ENCODE measurements around the gene MYCL. TPM values are rescaled to one million over a fixed set of nuclear protein-coding genes. Genes with fewer than 3 reads are reported as not detected.

Gene MYCL
- total RNA-seq, 1 donor from 2014 or later: 0.44 TPM

GRCh38 chr1:39910263-39910662, 8.5 kb upstream of the MYCL start:
- H3K27me3 ChIP-seq (ENCODE audit: low read depth): peaks cover 41% of the 10 kb centered on the region
- no peaks in the 10 kb centered on the region for H3K36me3 ChIP-seq
- no peak overlapping the region for H3K27ac ChIP-seq (replicated peaks)
- H3K4me1 ChIP-seq: no peaks in the 10 kb centered on the region
- TF ChIP-seq, protein P1, sequence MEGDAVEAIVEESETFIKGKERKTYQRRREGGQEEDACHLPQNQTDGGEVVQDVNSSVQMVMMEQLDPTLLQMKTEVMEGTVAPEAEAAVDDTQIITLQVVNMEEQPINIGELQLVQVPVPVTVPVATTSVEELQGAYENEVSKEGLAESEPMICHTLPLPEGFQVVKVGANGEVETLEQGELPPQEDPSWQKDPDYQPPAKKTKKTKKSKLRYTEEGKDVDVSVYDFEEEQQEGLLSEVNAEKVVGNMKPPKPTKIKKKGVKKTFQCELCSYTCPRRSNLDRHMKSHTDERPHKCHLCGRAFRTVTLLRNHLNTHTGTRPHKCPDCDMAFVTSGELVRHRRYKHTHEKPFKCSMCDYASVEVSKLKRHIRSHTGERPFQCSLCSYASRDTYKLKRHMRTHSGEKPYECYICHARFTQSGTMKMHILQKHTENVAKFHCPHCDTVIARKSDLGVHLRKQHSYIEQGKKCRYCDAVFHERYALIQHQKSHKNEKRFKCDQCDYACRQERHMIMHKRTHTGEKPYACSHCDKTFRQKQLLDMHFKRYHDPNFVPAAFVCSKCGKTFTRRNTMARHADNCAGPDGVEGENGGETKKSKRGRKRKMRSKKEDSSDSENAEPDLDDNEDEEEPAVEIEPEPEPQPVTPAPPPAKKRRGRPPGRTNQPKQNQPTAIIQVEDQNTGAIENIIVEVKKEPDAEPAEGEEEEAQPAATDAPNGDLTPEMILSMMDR (IDR thresholded peaks at IDR 0.05; ENCODE audit: borderline replicate concordance): no peak
- H3K4me3 ChIP-seq: no peak overlapping the region
- no peak for DNase-seq
- peaks cover 13% of the 10 kb centered on the region for H3K9me3 ChIP-seq (replicated peaks)
- intact Hi-C loops (cut with micrococcal nuclease): no loop called here

DNA sequence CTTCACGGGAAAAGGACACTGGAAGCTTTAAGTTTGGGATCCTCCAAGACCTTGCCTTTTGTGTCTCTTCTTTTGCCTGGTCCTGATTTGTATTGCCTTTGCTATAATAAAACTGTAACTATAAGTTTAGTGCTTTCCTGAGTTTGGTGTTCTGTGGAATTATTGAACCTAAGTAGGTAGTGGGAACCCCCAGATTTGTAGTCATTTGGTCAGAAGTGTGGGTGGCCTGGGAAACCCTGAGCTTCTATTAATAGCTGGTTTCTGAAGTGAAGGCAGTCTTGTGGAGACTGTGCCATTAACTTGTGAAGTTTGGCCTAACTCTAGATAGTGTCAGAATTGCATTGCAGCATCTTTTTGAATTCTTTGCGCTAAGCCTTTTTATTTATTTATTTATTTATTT, 6.8 kb upstream of the MYCL start:
- intact Hi-C loops (cut with micrococcal nuclease): no loop called here
- Histone ChIP-seq H3K4me1 (no peaks in the 10 kb centered on the region), H3K9me3 (replicated peaks) (peaks cover 13% of the 10 kb centered on the region), H3K27me3 (ENCODE audit: low read depth) (peaks cover 57% of the 10 kb centered on the region), H3K27ac (replicated peaks) (no peak overlapping the region), H3K36me3 (no peaks in the 10 kb centered on the region), H3K4me3 (no peak overlapping the region)
- DNase-seq: no peak
- TF ChIP-seq, protein P1 (IDR thresholded peaks at IDR 0.05; ENCODE audit: borderline replicate concordance): no peak

GRCh38 chr1:39907528-39908453, 6.1 kb upstream of the MYCL start:
- H3K4me3 ChIP-seq: no peak overlapping the region
- peaks cover 13% of the 10 kb centered on the region for H3K9me3 ChIP-seq (replicated peaks)
- no peak overlapping the region for H3K27ac ChIP-seq (replicated peaks)
- intact Hi-C loops (cut with micrococcal nuclease): no loop called here
- H3K27me3 ChIP-seq (ENCODE audit: low read depth): peaks cover 65% of the 10 kb centered on the region
- H3K36me3 ChIP-seq: no peaks in the 10 kb centered on the region
- no peak for DNase-seq
- H3K4me1 ChIP-seq: no peaks in the 10 kb centered on the region
- TF ChIP-seq, protein P1 (IDR thresholded peaks at IDR 0.05; ENCODE audit: borderline replicate concordance): no peak

- intact Hi-C loops (cut with micrococcal nuclease): no loop called here
- H3K4me3 ChIP-seq: no peak overlapping the region
- H3K4me1 ChIP-seq: peaks cover 20% of the 10 kb centered on the region
- H3K36me3 ChIP-seq: no peaks in the 10 kb centered on the region
- peaks cover 72% of the 10 kb centered on the region for H3K27me3 ChIP-seq (ENCODE audit: low read depth)
- TF ChIP-seq, protein P1 (IDR thresholded peaks at IDR 0.05; ENCODE audit: borderline replicate concordance): no peak
- DNase-seq: no peak
- H3K27ac ChIP-seq (replicated peaks): no peak overlapping the region
- peaks cover 13% of the 10 kb centered on the region for H3K9me3 ChIP-seq (replicated peaks)
Observed at GRCh38 chr1:39905172-39905571, 3.5 kb upstream of the MYCL start.

DNA sequence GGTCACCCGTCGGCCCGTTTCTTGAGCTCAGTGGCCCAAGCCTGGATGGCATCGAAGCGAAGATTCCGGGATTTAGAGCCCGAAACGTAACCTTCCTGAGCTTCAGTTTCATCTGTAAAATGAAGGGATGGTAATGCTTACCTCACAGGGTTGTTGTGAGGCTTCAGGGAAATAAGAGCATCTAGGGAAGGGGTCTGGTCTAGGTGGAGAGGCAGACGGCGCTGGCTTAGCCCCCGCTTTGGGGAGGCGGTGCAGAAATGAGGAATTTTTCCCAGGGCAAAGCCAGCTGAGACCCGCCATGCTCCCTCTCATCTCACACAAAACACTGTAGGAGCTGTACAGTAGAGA, 717 bp upstream of the MYCL start:
- Histone ChIP-seq H3K9me3 (replicated peaks) (no peaks in the 10 kb centered on the region), H3K36me3 (no peaks in the 10 kb centered on the region), H3K4me3 (peak overlapping the region; percentile 76), H3K27ac (replicated peaks) (no peak overlapping the region), H3K27me3 (ENCODE audit: low read depth) (peaks cover 78% of the 10 kb centered on the region), H3K4me1 (peaks cover 20% of the 10 kb centered on the region)
- TF ChIP-seq, protein P1 (IDR thresholded peaks at IDR 0.05; ENCODE audit: borderline replicate concordance): no peak
- DNase-seq: no peak
- intact Hi-C loops (cut with micrococcal nuclease): no loop called here
